AG09309 (cell line): Measurements from ENCODE around the gene STRIP1.

Experiments used
- DNase-seq: peaks from one replicate; pipeline ENCODE4 v3.0.0-alpha.2; 2010; ENCODE audit warnings: low read depth
- H3K4me3 ChIP-seq: 2 replicates; pipeline ENCODE4 v1.5.1; 2011; ENCODE audit warnings: mild to moderate bottlenecking, low read depth, low read length, moderate library complexity; ENCODE audit not compliant: control insufficient read depth
- TF ChIP-seq, protein P1 (sequence below): IDR thresholded peaks from 2 replicates; pipeline ENCODE4 v1.5.1; 2011; ENCODE audit warnings: mild to moderate bottlenecking, low read depth, low read length, inconsistent platforms; ENCODE audit not compliant: insufficient read depth, control insufficient read depth; ENCODE audit errors: missing control alignments

STRIP1 gene

DNA sequence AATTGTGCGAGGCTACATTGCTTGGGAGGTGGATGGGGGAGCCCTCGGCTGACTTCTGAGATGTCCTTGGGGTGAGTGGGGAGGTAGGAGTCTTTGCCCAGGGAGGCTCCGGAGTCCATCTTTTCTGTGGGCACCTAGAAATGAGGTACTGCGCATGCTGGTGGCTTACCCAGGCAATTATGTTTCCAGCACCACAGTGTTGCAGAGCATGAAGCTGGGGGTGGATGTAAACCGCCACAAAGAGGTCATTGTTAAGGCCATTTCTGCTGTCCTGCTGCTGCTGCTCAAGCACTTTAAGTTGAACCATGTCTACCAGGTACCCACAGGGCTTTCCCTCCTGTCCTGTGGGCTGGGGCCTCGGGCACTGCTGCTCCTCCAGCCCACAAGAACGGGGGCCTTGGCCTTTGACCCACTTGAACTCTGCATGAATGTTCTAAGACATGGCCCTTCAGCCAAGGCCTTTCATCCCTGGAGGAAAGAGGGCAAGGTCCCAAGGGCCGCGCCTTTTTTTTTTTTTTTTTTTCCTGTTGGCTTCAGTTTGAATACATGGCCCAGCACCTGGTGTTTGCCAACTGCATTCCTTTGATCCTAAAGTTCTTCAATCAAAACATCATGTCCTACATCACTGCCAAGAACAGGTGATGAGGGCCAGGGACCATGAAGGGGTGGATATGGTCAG is 14.6 kb downstream of the STRIP1 start:
- H3K4me3 ChIP-seq: no peak overlapping the region
- TF ChIP-seq, protein P1, sequence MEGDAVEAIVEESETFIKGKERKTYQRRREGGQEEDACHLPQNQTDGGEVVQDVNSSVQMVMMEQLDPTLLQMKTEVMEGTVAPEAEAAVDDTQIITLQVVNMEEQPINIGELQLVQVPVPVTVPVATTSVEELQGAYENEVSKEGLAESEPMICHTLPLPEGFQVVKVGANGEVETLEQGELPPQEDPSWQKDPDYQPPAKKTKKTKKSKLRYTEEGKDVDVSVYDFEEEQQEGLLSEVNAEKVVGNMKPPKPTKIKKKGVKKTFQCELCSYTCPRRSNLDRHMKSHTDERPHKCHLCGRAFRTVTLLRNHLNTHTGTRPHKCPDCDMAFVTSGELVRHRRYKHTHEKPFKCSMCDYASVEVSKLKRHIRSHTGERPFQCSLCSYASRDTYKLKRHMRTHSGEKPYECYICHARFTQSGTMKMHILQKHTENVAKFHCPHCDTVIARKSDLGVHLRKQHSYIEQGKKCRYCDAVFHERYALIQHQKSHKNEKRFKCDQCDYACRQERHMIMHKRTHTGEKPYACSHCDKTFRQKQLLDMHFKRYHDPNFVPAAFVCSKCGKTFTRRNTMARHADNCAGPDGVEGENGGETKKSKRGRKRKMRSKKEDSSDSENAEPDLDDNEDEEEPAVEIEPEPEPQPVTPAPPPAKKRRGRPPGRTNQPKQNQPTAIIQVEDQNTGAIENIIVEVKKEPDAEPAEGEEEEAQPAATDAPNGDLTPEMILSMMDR: no peak
- no peak for DNase-seq

DNA sequence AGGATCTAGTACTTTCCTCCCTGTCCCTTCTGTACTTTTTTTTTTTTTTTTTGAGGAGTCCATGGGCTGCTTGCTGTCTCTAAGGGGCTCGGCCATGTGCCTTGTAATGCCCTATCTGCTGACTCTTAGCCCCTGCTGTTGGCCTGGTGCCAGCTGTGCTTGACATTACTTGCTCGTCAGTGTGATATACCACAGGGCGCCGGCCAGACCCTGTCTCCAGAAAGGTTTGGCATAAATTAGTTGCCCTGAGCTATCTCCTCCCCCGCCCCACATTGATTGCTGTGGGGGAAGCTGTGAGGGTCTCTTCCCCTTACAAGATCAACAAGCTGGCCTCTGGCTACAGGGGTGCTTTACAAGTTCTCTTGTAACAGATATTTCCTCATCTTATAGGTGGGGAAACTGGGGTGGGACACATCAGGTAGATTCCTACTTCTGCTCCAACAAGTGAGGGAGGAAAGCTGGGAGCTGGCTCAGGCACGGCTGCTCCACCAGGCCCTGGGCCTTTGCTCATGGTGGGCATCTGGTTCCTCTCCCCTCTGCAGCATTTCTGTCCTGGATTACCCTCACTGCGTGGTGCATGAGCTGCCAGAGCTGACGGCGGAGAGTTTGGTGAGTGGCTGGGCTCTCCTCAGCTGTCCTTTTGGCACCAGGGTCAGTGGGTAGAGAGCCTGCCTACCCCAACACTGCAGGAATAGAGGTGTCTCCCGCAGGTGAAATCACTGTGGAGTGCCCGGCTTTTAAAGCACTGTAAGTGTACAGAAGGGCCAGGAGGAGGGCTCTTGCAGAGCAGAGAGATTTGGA is 15.6 kb downstream of the STRIP1 start:
- DNase-seq: no peak
- H3K4me3 ChIP-seq: no peak overlapping the region
- TF ChIP-seq, protein P1: no peak

DNA sequence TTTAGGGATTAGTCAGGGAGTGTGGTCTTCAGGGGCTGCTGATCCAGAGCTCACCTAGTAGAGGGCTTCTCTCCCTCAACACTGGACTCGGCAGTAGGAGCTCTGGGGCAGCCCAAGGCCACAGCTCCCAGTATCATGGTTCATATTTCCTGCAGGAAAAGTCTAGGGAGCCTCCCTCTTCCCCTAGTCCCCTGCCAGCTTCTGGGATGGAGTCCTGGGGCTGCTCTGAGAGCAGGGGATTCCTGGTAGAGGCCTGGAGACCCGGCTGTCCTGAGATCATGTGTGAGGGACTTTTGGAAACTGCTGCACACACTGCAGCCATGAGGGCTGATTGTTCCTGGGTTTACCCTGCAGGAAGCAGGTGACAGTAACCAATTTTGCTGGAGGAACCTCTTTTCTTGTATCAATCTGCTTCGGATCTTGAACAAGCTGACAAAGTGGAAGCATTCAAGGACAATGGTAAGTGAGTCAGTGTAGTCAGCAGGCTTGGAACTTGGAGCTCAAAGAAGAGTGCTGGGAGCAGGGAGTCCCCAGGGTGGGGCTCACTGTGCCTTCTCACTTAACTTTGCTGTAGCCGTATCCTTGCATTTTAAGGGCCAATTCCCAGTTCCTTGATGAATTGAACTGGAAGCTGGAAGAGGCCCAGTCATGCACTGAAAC is 16.3 kb downstream of the STRIP1 start:
- no peak for DNase-seq
- no peak overlapping the region for H3K4me3 ChIP-seq
- TF ChIP-seq, protein P1: no peak

DNA sequence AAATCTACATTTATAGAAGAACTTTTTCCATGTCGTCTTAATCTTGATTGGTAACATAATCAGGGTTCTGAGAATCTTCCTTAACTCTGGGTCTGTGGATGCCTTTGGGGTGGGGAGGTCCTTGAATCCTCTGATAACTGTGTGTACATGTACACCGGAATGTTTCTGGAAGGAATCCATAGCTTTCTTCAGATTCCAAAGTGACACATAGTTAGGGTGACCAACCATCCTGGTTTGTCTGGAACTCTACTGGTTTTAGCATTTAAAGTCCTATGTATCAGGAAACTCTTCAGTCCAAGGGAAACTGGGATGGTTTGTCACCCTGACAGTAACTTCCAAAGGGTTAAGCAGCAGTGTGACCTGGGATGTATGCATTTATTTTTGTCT is 16.8 kb downstream of the STRIP1 start:
- DNase-seq: no peak
- TF ChIP-seq, protein P1: no peak
- H3K4me3 ChIP-seq: no peak overlapping the region

DNA sequence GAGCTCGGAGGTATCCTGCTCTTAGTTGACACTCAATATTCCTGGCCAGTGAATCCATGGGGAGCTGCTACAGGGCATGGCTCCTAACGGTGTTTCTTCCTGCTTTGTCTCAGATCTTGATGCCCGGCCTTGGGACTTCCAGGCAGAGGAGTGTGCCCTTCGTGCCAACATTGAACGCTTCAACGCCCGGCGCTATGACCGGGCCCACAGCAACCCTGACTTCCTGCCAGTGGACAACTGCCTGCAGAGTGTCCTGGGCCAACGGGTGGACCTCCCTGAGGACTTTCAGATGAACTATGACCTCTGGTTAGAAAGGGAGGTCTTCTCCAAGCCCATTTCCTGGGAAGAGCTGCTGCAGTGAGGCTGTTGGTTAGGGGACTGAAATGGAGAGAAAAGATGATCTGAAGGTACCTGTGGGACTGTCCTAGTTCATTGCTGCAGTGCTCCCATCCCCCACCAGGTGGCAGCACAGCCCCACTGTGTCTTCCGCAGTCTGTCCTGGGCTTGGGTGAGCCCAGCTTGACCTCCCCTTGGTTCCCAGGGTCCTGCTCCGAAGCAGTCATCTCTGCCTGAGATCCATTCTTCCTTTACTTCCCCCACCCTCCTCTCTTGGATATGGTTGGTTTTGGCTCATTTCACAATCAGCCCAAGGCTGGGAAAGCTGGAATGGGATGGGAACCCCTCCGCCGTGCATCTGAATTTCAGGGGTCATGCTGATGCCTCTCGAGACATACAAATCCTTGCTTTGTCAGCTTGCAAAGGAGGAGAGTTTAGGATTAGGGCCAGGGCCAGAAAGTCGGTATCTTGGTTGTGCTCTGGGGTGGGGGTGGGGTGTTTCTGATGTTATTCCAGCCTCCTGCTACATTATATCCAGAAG is 19.4 kb downstream of the STRIP1 start:
- TF ChIP-seq, protein P1: peak; percentile 97
- no peak for DNase-seq
- H3K4me3 ChIP-seq: no peak overlapping the region
